GM10266 (cell line): Measurements from ENCODE around the gene SLC12A2.

Experiments used
- DNase-seq: peaks from one replicate; pipeline ENCODE4 v3.0.0; 2012; ENCODE audit errors: extremely low spot score
- CTCF ChIP-seq: IDR thresholded peaks from 2 replicates; pipeline ENCODE4 v1.5.1; 2012; ENCODE audit warnings: mild to moderate bottlenecking, low read depth; ENCODE audit not compliant: control insufficient read depth, insufficient read depth; ENCODE audit errors: missing control alignments

Gene SLC12A2

GRCh38 chr5:128083033-128083810, at the start of gene SLC12A2:
TSS of gene SLC12A2 (plus strand) at chr5:128083766. CDS start at chr5:128083955, 189 bp downstream.
- no peak for TF ChIP-seq CTCF
- peak; percentile 90 for DNase-seq

DNA sequence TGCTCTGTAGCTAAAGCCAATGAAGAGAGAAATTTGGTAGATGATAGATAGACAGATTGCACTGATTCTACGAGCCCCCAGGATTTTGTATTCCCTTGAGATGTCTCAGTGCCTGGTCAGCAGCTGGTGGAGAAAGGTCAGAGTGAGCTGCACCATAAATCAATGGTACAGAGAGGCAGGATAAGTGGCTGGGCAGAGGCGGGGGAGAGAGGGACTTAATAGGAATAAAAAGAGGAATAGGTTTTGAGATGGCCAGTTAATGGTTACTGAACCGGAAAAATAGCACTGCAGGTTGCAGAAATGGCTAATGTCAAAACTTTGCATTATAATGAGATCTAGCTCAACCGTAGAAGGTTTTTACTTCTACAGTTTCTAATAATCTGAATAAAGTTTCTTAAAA, 47.9 kb upstream of the SLC12A2 start:
- no peak for DNase-seq
- TF ChIP-seq CTCF = no peak

DNA sequence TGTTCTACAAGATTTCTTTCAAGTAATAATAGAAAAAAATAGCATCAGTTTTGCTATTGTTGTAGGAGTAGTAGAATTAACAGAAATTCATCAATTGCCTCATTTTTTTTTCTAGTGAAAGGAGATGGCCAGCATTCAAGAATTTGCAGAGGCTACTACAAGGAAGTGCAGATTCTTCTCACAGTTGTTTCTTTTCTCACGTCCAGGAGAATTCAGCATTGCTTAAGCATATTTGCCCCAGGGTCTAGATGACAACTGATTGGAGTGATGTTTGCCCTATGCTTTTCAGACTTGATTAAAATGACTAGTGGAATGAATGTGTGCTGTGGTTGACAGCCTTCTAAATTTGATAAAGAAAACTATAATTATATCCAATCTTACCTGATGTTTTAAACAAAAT, 46.6 kb upstream of the SLC12A2 start:
- no peak for DNase-seq
- TF ChIP-seq CTCF = no peak

DNA sequence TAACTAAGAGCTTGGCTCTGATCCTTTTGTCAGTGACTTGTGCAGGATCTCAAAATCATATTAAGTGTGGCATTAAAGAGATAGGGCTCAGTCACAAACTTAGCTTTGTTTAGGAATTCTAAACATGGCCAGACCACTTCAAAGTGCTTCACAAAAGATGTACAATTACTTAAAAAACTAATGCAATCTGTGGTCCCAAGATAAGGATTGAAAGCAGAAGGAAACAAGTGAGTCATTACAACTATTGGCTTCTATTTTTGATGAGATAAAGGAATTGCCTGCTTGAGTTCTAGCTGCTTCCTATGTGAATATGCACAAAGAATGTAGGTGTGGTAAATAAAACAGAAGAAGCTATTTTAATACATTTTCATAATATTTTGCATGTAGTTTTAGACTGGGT, 44.9 kb upstream of the SLC12A2 start:
- no peak for TF ChIP-seq CTCF
- no peak for DNase-seq

GRCh38 chr5:128040927-128041326, 42.6 kb upstream of the SLC12A2 start:
- no peak for TF ChIP-seq CTCF
- DNase-seq = no peak

- no peak for TF ChIP-seq CTCF
- no peak for DNase-seq
These were observed 30.8 kb upstream of the SLC12A2 start for GRCh38 chr5:128052780-128053179.

- DNase-seq = no peak
- TF ChIP-seq CTCF = no peak
These were observed 30.1 kb upstream of the SLC12A2 start for GRCh38 chr5:128053291-128053954.
